ENCODE data around the gene NRN1L. TPM values are rescaled to one million over a fixed set of nuclear protein-coding genes. Genes with fewer than 3 reads are reported as not detected.

NRN1L gene
- total RNA-seq, 1 experiment from 2014 or later = 1.4 TPM

DNA sequence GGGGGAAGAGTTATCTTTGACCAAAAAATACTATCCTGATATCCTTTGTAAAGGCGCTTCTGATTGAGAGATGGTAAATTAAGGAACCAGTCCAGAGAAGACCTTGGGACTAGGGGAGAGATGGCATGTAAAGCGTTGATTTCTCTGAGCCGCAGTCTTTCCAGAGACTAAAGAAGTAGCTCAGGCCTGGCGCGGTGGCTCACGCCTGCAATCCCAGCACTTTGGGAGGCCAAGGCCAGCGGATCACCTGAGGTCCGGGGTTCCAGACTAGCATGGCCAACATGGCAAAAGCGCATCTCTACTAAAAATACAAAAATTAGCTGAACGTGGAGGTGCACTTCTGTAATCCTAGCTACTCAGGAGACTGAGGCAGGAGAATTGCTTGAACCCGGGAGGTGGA lies 36.6 kb upstream of the NRN1L start (continued):
- TF ChIP-seq, protein P1, sequence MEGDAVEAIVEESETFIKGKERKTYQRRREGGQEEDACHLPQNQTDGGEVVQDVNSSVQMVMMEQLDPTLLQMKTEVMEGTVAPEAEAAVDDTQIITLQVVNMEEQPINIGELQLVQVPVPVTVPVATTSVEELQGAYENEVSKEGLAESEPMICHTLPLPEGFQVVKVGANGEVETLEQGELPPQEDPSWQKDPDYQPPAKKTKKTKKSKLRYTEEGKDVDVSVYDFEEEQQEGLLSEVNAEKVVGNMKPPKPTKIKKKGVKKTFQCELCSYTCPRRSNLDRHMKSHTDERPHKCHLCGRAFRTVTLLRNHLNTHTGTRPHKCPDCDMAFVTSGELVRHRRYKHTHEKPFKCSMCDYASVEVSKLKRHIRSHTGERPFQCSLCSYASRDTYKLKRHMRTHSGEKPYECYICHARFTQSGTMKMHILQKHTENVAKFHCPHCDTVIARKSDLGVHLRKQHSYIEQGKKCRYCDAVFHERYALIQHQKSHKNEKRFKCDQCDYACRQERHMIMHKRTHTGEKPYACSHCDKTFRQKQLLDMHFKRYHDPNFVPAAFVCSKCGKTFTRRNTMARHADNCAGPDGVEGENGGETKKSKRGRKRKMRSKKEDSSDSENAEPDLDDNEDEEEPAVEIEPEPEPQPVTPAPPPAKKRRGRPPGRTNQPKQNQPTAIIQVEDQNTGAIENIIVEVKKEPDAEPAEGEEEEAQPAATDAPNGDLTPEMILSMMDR (IDR thresholded peaks at IDR 0.05 in 2 of 3, conservative IDR thresholded peaks at IDR 0.05 in 1 of 3; ENCODE audit: borderline replicate concordance in 1 of 3, insufficient read depth in 1 of 3, low read depth in 2 of 3, low read length in 2 of 3) = no peak
- no peak for TF ChIP-seq SIN3A (IDR thresholded peaks at IDR 0.05; ENCODE audit: low read depth)
- TF ChIP-seq RAD21 (IDR thresholded peaks at IDR 0.05; ENCODE audit: low read depth) = no peak
- TF ChIP-seq, protein P2, sequence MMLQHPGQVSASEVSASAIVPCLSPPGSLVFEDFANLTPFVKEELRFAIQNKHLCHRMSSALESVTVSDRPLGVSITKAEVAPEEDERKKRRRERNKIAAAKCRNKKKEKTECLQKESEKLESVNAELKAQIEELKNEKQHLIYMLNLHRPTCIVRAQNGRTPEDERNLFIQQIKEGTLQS (IDR thresholded peaks at IDR 0.05) = no peak
- TF ChIP-seq FOSL1 (IDR thresholded peaks at IDR 0.05; ENCODE audit: low read depth) = no peak
- no peak for TF ChIP-seq ZNF274 (IDR thresholded peaks at IDR 0.05; ENCODE audit: low read depth, low read length)
- TF ChIP-seq JUND (IDR thresholded peaks at IDR 0.05) = no peak
- TF ChIP-seq, protein P3, sequence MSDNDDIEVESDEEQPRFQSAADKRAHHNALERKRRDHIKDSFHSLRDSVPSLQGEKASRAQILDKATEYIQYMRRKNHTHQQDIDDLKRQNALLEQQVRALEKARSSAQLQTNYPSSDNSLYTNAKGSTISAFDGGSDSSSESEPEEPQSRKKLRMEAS (IDR thresholded peaks at IDR 0.05) = no peak
- TF ChIP-seq EZH2phosphoT487 (IDR thresholded peaks at IDR 0.05; ENCODE audit: borderline replicate concordance) = no peak
- TF ChIP-seq EGR1 (IDR thresholded peaks at IDR 0.05; ENCODE audit: low read depth) = no peak
- no peak for TF ChIP-seq SRF (IDR thresholded peaks at IDR 0.05; ENCODE audit: low read depth)
- TF ChIP-seq, protein P4, sequence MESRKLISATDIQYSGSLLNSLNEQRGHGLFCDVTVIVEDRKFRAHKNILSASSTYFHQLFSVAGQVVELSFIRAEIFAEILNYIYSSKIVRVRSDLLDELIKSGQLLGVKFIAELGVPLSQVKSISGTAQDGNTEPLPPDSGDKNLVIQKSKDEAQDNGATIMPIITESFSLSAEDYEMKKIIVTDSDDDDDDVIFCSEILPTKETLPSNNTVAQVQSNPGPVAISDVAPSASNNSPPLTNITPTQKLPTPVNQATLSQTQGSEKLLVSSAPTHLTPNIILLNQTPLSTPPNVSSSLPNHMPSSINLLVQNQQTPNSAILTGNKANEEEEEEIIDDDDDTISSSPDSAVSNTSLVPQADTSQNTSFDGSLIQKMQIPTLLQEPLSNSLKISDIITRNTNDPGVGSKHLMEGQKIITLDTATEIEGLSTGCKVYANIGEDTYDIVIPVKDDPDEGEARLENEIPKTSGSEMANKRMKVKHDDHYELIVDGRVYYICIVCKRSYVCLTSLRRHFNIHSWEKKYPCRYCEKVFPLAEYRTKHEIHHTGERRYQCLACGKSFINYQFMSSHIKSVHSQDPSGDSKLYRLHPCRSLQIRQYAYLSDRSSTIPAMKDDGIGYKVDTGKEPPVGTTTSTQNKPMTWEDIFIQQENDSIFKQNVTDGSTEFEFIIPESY (IDR thresholded peaks at IDR 0.05; ENCODE audit: extremely low read depth, insufficient replicate concordance, low read length) = no peak

Data from HCT116 (cell line).